Adrenal gland (tissue), 5 donors: Measurements from ENCODE around the gene TFDP2.
"Not testable (repeated sequence)": the region's sequence is repeated elsewhere in the genome, so short reads cannot be mapped to it uniquely, and the experiment has no call there.

ENCODE experiments used
- CTCF ChIP-seq, 6 experiments: fragments of 450-650 bp in 4 of 6; fragments of 200-600 bp in 2 of 6; sonication (generic) in 1 of 6; IDR thresholded peaks; 1 replicate in 5 of 6; 2 replicates in 1 of 6; pipeline versions ENCODE4 v1.5.1 to v1.8.0; 2016 to 2021; ENCODE audit warnings: antibody characterized with exemption in 6 of 6, mild to moderate bottlenecking in 2 of 6, moderate library complexity in 1 of 6
- POLR2A ChIP-seq, 2 donors: fragments of 450-650 bp; IDR thresholded peaks; one replicate each; pipeline ENCODE4 v1.6.1; 2017; ENCODE audit warnings: antibody characterized with exemption in 2 of 2, mild to moderate bottlenecking in 2 of 2, moderate library complexity in 1 of 2
- donor health status: DM: no; HTN: no; CAD: no.

GRCh38 chr3:141925677-141926076 lies 223.7 kb downstream of the TFDP2 start:
- not testable (repeated sequence) for TF ChIP-seq CTCF, POLR2A (IDR thresholded peaks at IDR 0.05)
